ENCODE data around the gene ELF3. TPM values are rescaled to one million over a fixed set of nuclear protein-coding genes. Genes with fewer than 3 reads are reported as not detected.

Gene ELF3
- total and polyA plus RNA-seq, 2 experiments from 2014 or later, result 12.3 to 19.5 TPM

- Histone ChIP-seq H3K27ac (ENCODE audit: low read depth) (no peak overlapping the region), H3K79me2 (replicated peaks; ENCODE audit: insufficient read depth) (no peaks in the 10 kb centered on the region), H3K36me3 (ENCODE audit: insufficient read depth) (no peaks in the 10 kb centered on the region), H3K4me3 (no peak overlapping the region), H3F3A (replicated peaks; ENCODE audit: low read depth) (no peaks in the 10 kb centered on the region), H3K27me3 (ENCODE audit: insufficient read depth) (no peaks in the 10 kb centered on the region), H3K9me2 (ENCODE audit: insufficient read depth) (no peaks in the 10 kb centered on the region), H2AFZ (no peak overlapping the region), H4K20me1 (replicated peaks; ENCODE audit: insufficient read depth) (no peaks in the 10 kb centered on the region), H3K4me2 (no peak overlapping the region), H3K4me1 (ENCODE audit: insufficient read depth) (no peaks in the 10 kb centered on the region)
- no peaks in the 10 kb centered on the region for H3K9me3 Mint-ChIP-seq
- H3K36me3 Mint-ChIP-seq (ENCODE audit: low read depth), result no peaks in the 10 kb centered on the region
- no peak for TF ChIP-seq REST (IDR thresholded peaks at IDR 0.05; ENCODE audit: unreplicated experiment)
- no peak for TF ChIP-seq ZNF331 (CRISPR knock-in tag; IDR thresholded peaks at IDR 0.05; ENCODE audit: low read depth)
- no peak for TF ChIP-seq STAT1 (IDR thresholded peaks at IDR 0.05; ENCODE audit: unreplicated experiment)
- TF ChIP-seq ETS1 (IDR thresholded peaks at IDR 0.05), result no peak
- TF ChIP-seq ZNF114 (CRISPR knock-in tag; IDR thresholded peaks at IDR 0.05), result no peak
- no peak for TF ChIP-seq NANOG (IDR thresholded peaks at IDR 0.05; ENCODE audit: borderline replicate concordance)
- no peak for TF ChIP-seq CTCF (conservative IDR thresholded peaks at IDR 0.05; ENCODE audit: low read depth in 2 of 2)
- no peak for TF ChIP-seq ZNF462 (CRISPR knock-in tag; IDR thresholded peaks at IDR 0.05)
- no peak for TF ChIP-seq POLR2AphosphoS5 (IDR thresholded peaks at IDR 0.05; ENCODE audit: low read depth)
- TF ChIP-seq JUNB (IDR thresholded peaks at IDR 0.05; ENCODE audit: unreplicated experiment), result no peak
- no peak for TF ChIP-seq EZH2phosphoT487 (IDR thresholded peaks at IDR 0.05; ENCODE audit: unreplicated experiment)
- no peak overlapping the region for H3K4me3 Mint-ChIP-seq
- no peaks in the 10 kb centered on the region for H3K27me3 Mint-ChIP-seq (ENCODE audit: insufficient read depth, low read depth, poor library complexity)
- peaks cover 5% of the 10 kb centered on the region; the same call in 1 of the 3 replicates for H3K4me1 Mint-ChIP-seq
- DNase-seq (ENCODE audit: low spot score), result no peak
- H3K27ac Mint-ChIP-seq, result no peak overlapping the region
- ATAC-seq, result no peak
Measured at GRCh38 chr1:202034149-202034682, 23.8 kb downstream of the ELF3 start.

All from GM23338 (cell line).